ENCODE measurements around the gene C17orf107. TPM values are rescaled to one million over a fixed set of nuclear protein-coding genes. Genes with fewer than 3 reads are reported as not detected.

Gene C17orf107
- total RNA-seq, 1 donor from 2014 or later = 2.3 TPM

DNA sequence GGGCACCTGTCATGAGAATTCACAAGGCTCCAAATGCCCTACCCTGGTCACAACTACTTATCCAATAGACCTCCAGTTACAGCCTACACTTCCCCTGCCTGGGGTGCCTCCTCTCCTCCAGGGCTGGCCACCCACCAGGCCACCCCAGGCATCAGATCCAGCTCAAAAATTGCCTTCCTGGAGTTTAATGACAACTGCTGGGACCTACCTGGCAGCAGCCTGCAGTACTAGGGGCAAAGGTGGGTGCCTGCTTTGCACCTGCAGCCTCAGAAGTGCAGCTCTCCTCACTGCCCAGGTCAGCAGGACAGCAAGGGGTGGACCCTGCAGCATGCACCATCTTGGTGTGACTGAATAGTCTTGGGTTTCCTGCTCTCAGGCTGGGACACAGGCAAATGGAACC lies 36.3 kb downstream of the C17orf107 start:
- DNase-seq (ENCODE audit: low read depth) = no peak
- Histone ChIP-seq H3K4me3 (ENCODE audit: low read depth, low read length) (no peak overlapping the region), H3K27me3 (ENCODE audit: control insufficient read depth, insufficient read depth, low read length) (no peaks in the 10 kb centered on the region), H3K36me3 (ENCODE audit: control insufficient read depth, insufficient read depth, low read length) (no peaks in the 10 kb centered on the region)
- TF ChIP-seq, protein P1, sequence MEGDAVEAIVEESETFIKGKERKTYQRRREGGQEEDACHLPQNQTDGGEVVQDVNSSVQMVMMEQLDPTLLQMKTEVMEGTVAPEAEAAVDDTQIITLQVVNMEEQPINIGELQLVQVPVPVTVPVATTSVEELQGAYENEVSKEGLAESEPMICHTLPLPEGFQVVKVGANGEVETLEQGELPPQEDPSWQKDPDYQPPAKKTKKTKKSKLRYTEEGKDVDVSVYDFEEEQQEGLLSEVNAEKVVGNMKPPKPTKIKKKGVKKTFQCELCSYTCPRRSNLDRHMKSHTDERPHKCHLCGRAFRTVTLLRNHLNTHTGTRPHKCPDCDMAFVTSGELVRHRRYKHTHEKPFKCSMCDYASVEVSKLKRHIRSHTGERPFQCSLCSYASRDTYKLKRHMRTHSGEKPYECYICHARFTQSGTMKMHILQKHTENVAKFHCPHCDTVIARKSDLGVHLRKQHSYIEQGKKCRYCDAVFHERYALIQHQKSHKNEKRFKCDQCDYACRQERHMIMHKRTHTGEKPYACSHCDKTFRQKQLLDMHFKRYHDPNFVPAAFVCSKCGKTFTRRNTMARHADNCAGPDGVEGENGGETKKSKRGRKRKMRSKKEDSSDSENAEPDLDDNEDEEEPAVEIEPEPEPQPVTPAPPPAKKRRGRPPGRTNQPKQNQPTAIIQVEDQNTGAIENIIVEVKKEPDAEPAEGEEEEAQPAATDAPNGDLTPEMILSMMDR (IDR thresholded peaks at IDR 0.05; ENCODE audit: insufficient read depth, low read length, poor library complexity, severe bottlenecking) = no peak

DNA sequence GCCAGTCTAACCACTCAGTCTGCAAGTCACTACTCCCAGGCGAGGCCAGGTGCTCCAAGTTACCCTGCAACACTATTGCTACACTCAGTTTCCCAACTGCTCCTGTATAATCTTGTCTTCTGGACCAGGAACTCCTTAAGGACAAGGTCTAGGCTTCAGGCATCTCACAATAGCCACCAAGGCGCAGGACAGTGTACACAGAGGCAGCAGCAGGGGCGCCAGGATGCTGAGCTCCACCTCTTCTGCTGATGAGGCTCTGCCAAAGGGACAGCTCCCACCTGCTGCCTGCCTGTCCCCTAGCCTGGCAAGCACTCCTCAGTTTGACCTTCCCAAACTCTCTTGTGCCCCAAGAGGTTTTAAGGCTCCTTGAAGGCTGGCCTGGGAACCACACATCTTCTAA lies 37.1 kb downstream of the C17orf107 start:
- Histone ChIP-seq H3K27me3 (ENCODE audit: control insufficient read depth, insufficient read depth, low read length) (no peaks in the 10 kb centered on the region), H3K36me3 (ENCODE audit: control insufficient read depth, insufficient read depth, low read length) (no peaks in the 10 kb centered on the region), H3K4me3 (ENCODE audit: low read depth, low read length) (no peak overlapping the region)
- no peak for DNase-seq (ENCODE audit: low read depth)
- TF ChIP-seq, protein P1 (IDR thresholded peaks at IDR 0.05; ENCODE audit: insufficient read depth, low read length, poor library complexity, severe bottlenecking) = no peak

DNA sequence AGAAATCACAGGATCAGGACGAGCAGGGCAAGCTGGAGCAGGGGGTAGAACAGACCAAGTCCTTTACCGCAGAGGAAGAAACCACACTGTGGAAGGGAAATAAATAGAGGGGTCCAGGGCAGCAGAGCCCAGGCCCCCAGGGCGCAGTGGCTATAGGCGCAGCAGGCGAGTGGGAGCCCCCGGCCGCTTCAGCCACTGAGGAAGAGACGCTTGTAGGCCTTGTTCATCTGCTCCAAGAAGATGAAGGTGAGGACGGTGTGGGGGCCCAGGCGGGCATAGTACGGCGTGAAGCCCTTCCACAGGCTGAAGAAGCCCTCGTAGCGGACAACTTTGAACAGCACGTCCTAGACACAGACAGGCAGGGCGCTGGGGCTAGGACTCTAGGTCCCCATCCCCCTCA lies 38.2 kb downstream of the C17orf107 start:
- TF ChIP-seq, protein P1 (IDR thresholded peaks at IDR 0.05; ENCODE audit: insufficient read depth, low read length, poor library complexity, severe bottlenecking) = no peak
- DNase-seq (ENCODE audit: low read depth) = no peak
- Histone ChIP-seq H3K4me3 (ENCODE audit: low read depth, low read length) (no peak overlapping the region), H3K27me3 (ENCODE audit: control insufficient read depth, insufficient read depth, low read length) (no peaks in the 10 kb centered on the region), H3K36me3 (ENCODE audit: control insufficient read depth, insufficient read depth, low read length) (no peaks in the 10 kb centered on the region)

DNA sequence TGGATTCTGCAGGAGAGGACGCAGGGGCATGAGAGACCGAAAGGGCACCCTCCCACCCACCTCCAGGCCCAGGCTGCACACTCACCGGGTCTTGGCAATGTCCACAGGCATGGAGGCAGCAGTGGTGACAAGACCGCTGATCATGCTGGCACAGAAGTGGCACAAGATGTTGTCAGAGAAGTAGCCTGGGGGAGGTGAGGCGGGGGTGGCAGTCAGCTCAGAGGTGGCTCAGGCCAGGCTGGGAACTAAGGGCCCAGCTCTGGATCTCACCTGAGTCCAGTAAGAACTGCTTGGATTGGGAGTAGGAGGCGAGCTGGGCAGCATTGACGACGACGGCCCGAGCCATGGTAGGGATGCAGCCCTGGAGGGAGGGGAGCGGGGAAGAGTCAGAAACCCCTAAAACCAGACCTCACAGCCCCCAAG lies 38.7 kb downstream of the C17orf107 start:
- Histone ChIP-seq H3K36me3 (ENCODE audit: control insufficient read depth, insufficient read depth, low read length) (no peaks in the 10 kb centered on the region), H3K4me3 (ENCODE audit: low read depth, low read length) (no peak overlapping the region), H3K27me3 (ENCODE audit: control insufficient read depth, insufficient read depth, low read length) (no peaks in the 10 kb centered on the region)
- TF ChIP-seq, protein P1 (IDR thresholded peaks at IDR 0.05; ENCODE audit: insufficient read depth, low read length, poor library complexity, severe bottlenecking) = no peak
- no peak for DNase-seq (ENCODE audit: low read depth)

DNA sequence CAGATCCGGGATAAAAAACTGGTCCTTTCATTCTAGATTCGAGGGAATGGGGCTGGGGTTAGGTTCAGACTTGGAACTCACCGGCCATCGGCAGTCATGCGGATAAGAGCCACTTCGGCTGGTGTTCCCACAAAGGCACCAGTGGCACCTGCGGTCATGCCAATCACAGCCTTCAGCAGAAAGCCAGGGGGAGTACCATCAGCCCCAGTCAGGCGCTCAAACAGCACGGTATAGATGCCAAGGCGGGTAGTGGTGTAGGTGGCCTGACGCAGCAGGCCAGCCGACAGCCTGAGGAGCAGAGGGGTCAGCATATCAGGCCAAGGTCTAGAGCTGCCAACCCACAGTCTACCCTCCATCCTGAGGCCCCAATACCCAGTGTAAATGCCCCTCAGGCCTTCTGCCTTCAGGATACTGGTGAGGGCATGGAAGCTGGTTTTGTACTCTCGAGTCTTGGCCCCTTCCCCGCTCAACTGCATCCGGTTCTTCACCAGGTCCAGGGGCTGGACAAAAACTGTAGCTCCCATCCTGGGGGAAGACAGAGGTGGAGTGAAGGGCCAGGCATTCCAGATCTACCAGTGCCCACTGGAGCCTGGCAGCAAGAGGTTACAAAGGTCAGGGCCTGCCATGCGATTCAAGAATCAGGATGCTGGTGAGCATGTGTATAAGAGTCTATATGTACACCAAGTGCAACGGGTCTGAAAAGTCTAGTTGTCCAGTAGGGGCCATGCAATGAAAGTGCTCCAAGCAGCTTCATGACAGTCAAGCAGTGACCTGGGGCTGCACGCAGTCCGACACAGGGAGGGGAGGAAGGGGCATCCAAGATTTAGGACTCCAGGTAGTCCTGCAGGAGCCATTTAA lies 39.6 kb downstream of the C17orf107 start:
- peak overlapping the region; percentile 92 for H3K4me3 ChIP-seq (ENCODE audit: low read depth, low read length)
- H3K27me3 ChIP-seq (ENCODE audit: control insufficient read depth, insufficient read depth, low read length) = no peaks in the 10 kb centered on the region
- H3K36me3 ChIP-seq (ENCODE audit: control insufficient read depth, insufficient read depth, low read length) = no peaks in the 10 kb centered on the region
- TF ChIP-seq, protein P1 (IDR thresholded peaks at IDR 0.05; ENCODE audit: insufficient read depth, low read length, poor library complexity, severe bottlenecking) = no peak
- no peak for DNase-seq (ENCODE audit: low read depth)

DNA sequence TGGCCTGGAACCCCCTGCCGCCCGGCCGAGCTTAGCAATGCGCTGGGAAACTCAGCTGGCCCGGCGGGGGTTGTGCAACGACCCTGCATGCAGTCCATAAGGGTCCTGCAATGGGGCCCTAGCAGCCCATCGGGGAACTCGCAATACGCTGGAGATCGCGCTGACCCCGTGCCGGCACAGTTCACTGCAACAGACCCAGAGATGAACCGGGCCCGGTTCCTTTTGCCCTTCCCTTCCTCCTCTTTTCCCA lies 40.1 kb downstream of the C17orf107 start:
- Histone ChIP-seq H3K4me3 (ENCODE audit: low read depth, low read length) (peak overlapping the region; percentile 92), H3K36me3 (ENCODE audit: control insufficient read depth, insufficient read depth, low read length) (peaks cover under 1% of the 10 kb centered on the region), H3K27me3 (ENCODE audit: control insufficient read depth, insufficient read depth, low read length) (no peaks in the 10 kb centered on the region)
- TF ChIP-seq, protein P1 (IDR thresholded peaks at IDR 0.05; ENCODE audit: insufficient read depth, low read length, poor library complexity, severe bottlenecking) = no peak
- DNase-seq (ENCODE audit: low read depth) = no peak

Data from kidney epithelial cell (primary cell).